ENCODE measurements around the gene EPS8L2. TPM values are rescaled to one million over a fixed set of nuclear protein-coding genes. Genes with fewer than 3 reads are reported as not detected.

The EPS8L2 gene
- total and polyA plus RNA-seq, 9 of the 15 experiments (the other 6 are each of a cell fraction or from before 2014, with no cell fraction given), result 0.75 to 17.0 (median 3.7) TPM

DNA sequence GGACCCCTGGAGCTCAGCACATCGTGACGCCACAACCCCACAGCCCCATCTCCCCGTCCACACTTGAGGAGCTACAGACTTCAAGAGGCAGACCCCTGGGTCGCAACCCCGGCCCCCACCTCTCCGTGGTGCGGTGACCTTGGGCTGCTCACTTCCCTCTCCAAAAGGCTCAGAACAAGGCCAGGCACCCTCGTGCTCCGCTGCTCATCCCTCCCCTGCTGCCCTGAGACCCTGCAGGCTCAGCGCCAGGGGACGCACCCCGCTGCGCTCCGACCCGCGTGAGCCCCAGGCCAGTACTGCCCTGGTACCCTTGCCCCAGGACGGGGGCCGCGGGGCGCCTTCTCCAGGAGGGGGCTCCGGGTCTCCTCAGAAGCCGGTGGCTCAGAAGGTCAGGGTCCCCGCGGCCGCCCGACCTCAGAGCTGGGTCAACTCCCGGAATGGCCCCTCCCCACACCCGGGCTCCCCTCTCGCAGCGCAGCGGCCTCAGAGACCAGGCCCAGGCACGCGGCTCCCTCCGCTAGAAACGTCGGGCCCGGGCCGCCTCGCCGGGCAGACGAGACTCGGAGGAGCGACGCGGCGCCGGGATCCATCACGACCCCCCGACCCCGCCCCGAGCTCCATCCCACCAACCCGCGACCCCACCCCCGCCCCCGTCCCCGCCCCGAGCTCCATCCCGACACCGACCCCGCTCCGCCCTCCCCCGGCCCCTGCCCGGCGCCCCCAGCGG is 70.7 kb downstream of the EPS8L2 start (continued):
- TF ChIP-seq, protein P1, sequence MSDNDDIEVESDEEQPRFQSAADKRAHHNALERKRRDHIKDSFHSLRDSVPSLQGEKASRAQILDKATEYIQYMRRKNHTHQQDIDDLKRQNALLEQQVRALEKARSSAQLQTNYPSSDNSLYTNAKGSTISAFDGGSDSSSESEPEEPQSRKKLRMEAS (CRISPR knock-in tag; IDR thresholded peaks at IDR 0.05), result peak; percentile 65
- TF ChIP-seq BRCA1 (IDR thresholded peaks at IDR 0.05) (no peak), BRCA1 (CRISPR knock-in tag; IDR thresholded peaks at IDR 0.05) (no peak), GTF2A2 (tag; IDR thresholded peaks at IDR 0.05) (no peak), EP400 (IDR thresholded peaks at IDR 0.05) (peak; percentile 64; the same call in 1 of the 2 replicates), RBM39 (optimal IDR thresholded peaks at IDR 0.05; ENCODE audit: low read depth, low read length) (no peak), RCOR1 (IDR thresholded peaks at IDR 0.05; ENCODE audit: borderline replicate concordance in 1 of 2, low read depth in 2 of 2, low read length in 2 of 2) (no peak), STAT5B (CRISPR knock-in tag; IDR thresholded peaks at IDR 0.05) (no peak), ZBED1 (IDR thresholded peaks at IDR 0.05) (no peak), RBM25 (IDR thresholded peaks at IDR 0.05; ENCODE audit: low read depth, low read length, severe bottlenecking) (no peak), FOXK2 (conservative IDR thresholded peaks at IDR 0.05 in 1 of 2, IDR thresholded peaks at IDR 0.05 in 1 of 2; ENCODE audit: low read depth in 2 of 2) (no peak), RFX7 (CRISPR knock-in tag; IDR thresholded peaks at IDR 0.05) (no peak), TARDBP (IDR thresholded peaks at IDR 0.05) (no peak), ZNF239 (CRISPR knock-in tag; IDR thresholded peaks at IDR 0.05) (peak; percentile 83), RBM14 (IDR thresholded peaks at IDR 0.05; ENCODE audit: borderline replicate concordance, insufficient read depth, low read depth, low read length) (no peak), HNRNPL (IDR thresholded peaks at IDR 0.05; ENCODE audit: low read depth, low read length) (0 out of 2 replicates have a peak, but pooled peaks have one; percentile 28), ILF3 (IDR thresholded peaks at IDR 0.05; ENCODE audit: borderline replicate concordance) (no peak), TSC22D4 (tag; IDR thresholded peaks at IDR 0.05) (no peak), HNRNPUL1 (IDR thresholded peaks at IDR 0.05; ENCODE audit: low read length) (no peak), KDM2B (CRISPR knock-in tag; IDR thresholded peaks at IDR 0.05) (no peak), HMG20B (CRISPR knock-in tag; IDR thresholded peaks at IDR 0.05) (no peak), BRD4 (IDR thresholded peaks at IDR 0.05) (no peak)
- TF ChIP-seq, protein P2, sequence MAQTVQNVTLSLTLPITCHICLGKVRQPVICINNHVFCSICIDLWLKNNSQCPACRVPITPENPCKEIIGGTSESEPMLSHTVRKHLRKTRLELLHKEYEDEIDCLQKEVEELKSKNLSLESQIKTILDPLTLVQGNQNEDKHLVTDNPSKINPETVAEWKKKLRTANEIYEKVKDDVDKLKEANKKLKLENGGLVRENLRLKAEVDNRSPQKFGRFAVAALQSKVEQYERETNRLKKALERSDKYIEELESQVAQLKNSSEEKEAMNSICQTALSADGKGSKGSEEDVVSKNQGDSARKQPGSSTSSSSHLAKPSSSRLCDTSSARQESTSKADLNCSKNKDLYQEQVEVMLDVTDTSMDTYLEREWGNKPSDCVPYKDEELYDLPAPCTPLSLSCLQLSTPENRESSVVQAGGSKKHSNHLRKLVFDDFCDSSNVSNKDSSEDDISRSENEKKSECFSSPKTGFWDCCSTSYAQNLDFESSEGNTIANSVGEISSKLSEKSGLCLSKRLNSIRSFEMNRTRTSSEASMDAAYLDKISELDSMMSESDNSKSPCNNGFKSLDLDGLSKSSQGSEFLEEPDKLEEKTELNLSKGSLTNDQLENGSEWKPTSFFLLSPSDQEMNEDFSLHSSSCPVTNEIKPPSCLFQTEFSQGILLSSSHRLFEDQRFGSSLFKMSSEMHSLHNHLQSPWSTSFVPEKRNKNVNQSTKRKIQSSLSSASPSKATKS (CRISPR knock-in tag; IDR thresholded peaks at IDR 0.05), result no peak
- TF ChIP-seq, protein P3, sequence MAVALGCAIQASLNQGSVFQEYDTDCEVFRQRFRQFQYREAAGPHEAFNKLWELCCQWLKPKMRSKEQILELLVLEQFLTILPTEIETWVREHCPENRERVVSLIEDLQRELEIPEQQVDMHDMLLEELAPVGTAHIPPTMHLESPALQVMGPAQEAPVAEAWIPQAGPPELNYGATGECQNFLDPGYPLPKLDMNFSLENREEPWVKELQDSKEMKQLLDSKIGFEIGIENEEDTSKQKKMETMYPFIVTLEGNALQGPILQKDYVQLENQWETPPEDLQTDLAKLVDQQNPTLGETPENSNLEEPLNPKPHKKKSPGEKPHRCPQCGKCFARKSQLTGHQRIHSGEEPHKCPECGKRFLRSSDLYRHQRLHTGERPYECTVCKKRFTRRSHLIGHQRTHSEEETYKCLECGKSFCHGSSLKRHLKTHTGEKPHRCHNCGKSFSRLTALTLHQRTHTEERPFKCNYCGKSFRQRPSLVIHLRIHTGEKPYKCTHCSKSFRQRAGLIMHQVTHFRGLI (CRISPR knock-in tag; IDR thresholded peaks at IDR 0.05), result no peak
- TF ChIP-seq, protein P4, sequence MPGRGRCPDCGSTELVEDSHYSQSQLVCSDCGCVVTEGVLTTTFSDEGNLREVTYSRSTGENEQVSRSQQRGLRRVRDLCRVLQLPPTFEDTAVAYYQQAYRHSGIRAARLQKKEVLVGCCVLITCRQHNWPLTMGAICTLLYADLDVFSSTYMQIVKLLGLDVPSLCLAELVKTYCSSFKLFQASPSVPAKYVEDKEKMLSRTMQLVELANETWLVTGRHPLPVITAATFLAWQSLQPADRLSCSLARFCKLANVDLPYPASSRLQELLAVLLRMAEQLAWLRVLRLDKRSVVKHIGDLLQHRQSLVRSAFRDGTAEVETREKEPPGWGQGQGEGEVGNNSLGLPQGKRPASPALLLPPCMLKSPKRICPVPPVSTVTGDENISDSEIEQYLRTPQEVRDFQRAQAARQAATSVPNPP (IDR thresholded peaks at IDR 0.05; ENCODE audit: borderline replicate concordance, insufficient read depth, insufficient read length), result no peak
- TF ChIP-seq, protein P5, sequence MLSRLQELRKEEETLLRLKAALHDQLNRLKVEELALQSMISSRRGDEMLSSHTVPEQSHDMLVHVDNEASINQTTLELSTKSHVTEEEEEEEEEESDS (CRISPR knock-in tag; IDR thresholded peaks at IDR 0.05), result no peak
